Stimulated activated CD8-positive, alpha-beta memory T cell treated with anti-CD3 and anti-CD28 coated beads, Interleukin-4, amount 100 ng/mL, for 24 hours (primary cell): Measurements from ENCODE around the gene HARS1.
"Not testable (repeated sequence)": the region's sequence is repeated elsewhere in the genome, so short reads cannot be mapped to it uniquely, and the experiment has no call there.

Experiments
- DNase-seq: peaks from one replicate; pipeline ENCODE4 v3.0.0-alpha.2; 2020; ENCODE audit warnings: low read depth

Gene HARS1

DNA sequence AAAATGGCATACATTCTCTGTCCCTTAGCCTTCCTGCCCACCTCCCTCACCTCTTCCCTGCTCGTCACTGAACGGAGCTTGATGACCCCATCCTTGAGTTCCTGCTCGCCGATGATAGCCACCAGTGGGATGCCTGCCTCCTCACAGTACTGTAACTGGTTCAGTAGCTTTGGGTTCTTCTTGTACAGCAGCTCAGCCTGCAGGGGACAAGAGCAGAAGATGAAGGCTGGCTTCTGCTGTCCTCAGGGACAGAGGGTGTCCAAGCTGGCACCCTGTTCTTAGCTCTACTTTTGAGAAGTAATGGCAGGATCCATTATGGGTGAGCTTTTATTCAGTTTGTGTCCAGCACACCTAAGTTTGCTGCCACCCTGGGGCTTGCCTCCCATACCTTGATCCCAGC lies 16.5 kb downstream of the HARS1 start:
- DNase-seq, result no peak

DNA sequence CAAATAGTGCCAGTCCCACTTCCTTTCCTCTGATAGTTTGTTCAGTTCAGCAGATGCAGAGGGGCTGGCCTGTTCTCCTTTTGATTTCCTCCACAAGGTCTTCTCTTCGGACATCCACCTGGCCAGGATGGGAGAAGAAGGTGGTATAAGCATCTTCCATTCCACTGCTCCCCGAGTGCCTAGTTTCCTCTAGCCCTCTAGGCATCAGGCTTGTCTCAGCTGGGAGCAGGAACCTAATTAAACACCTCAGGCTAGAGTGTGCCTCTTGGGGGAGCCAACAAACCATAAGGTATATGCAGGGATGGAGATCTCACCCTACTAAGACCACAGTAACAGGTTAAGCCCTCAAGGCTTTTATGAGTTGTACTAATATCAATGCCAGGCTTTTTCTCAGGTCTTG lies 17.0 kb downstream of the HARS1 start:
- DNase-seq, result no peak

- DNase-seq, result no peak
Observed at GRCh38 chr5:140673187-140673976, 17.8 kb downstream of the HARS1 start, which contains the start of gene DND1. Gene DND1 (minus strand): TSS chr5:140673576. CDS start chr5:140673542, 34 bp downstream.

GRCh38 chr5:140672455-140673186 lies 18.5 kb downstream of the HARS1 start:
- DNase-seq, result no peak

GRCh38 chr5:140671472-140672125 lies 19.6 kb downstream of the HARS1 start:
- no peak for DNase-seq

DNA sequence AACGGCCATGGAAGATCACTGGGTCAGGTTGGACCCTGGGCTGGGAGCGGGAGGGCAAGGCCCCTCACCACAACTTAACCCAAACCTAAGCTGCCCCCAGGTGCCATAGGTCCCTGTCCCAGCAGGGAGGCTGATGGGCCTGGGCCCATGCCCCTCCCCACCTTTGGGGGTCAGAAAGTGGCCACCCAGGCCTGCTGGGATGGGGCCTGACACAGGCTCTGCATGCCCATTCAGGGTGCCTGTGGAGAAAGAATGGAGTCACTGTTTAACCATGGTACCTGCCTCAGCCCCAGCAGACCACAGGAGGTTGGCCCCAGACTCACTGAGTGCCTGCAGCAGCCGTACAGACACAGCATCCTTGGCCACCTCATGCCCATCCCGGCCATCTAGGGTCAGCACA lies 20.1 kb downstream of the HARS1 start:
- DNase-seq, result not testable (repeated sequence)

DNA sequence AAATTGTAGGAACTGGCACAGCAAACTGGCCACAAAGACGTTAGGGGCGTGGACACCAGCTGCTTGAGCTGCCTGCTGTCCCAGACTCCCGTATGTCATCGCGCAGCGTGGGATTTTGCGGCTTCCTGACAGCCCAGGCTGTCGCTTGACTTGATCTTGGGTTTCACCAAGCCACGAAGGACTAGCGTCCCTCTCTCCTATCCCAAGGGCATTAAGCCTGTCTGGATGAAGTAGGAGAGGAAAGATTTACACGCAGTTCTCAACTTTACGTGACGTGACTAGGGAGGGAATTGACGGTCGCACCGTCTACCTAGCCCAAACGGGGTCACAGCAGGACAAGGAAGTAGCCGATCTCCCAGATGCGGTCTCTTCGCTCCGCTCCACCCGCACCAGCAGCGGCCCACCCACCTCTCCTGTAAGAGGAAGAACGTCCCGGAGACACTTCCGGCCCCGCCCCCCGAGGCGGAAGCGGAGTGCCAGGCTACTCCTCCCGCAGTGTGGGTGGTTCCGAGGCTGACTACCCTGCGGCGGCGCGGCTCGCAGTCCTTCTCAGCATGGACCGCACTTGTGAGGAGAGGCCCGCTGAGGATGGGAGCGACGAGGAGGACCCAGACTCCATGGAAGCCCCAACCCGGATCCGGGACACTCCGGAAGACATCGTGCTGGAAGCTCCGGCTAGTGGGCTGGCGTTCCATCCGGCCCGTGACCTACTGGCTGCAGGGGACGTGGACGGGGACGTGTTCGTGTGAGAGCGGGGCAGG lies 26.6 kb downstream of the HARS1 start, which contains the start of gene WDR55:
WDR55 (plus strand) TSS at position 546 of the 761 bp plus-strand sequence; CDS start at position 555, 9 bp downstream.
- peak; percentile 96 for DNase-seq

DNA sequence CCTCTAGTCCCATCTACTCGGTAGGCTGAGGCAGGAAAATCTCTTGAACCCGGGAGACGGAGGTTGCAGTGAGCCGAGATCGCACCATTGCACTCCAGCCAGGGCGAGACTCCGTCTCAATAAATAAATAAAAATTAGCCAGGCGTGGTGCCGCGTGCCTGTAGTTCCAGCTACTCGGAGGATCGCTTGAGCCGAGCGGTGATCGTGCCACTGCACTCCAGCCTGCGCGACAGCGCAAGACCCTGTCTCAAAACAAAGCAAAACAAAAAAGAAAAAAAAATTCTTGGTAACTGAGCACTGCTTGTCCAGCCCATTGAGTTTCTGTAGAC lies 27.2 kb downstream of the HARS1 start:
- DNase-seq, result no peak

DNA sequence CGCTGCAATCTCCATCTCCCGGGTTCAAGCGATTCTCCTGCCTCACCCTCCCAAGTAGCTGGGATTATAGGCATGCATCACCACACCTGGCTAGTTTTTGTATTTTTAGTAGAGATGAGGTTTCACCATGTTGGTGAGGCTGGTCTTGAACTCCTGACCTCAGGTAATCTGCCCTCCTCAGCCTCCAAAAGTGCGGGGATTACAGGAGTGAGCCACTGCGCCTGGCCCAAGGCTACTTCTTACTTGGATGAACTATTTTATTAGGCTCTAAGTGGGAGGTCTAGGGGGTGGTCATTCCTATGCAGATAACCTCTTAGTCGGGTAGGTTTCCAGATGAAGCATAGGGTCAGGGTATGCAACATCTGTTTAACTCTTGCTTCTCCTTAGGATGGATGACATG lies 30.8 kb downstream of the HARS1 start:
- not testable (repeated sequence) for DNase-seq

GRCh38 chr5:140658870-140659269 lies 32.3 kb downstream of the HARS1 start:
- no peak for DNase-seq

GRCh38 chr5:140647042-140647419 lies 44.1 kb downstream of the HARS1 start:
- no peak for DNase-seq

DNA sequence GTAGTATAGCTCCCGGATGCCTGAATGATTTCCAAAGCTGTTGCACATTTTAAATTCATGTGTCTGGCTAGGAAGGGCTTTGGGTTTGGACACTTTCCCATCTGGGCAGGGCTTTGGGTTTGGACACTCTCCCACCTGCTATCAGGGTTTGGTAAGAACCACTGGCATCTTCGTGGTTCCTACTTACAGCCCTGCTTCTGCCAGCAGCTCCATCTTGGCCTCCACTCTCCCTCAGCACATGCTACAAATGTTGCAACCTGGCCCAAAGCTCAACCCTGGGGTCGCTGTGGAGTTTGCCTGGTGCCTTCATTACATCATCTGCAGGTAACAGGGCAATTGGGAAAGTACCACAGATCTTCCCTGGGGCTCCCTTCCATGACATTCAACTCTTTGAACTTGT lies 48.5 kb downstream of the HARS1 start:
- DNase-seq, result no peak

GRCh38 chr5:140641716-140642115 lies 49.5 kb downstream of the HARS1 start:
- no peak for DNase-seq

DNA sequence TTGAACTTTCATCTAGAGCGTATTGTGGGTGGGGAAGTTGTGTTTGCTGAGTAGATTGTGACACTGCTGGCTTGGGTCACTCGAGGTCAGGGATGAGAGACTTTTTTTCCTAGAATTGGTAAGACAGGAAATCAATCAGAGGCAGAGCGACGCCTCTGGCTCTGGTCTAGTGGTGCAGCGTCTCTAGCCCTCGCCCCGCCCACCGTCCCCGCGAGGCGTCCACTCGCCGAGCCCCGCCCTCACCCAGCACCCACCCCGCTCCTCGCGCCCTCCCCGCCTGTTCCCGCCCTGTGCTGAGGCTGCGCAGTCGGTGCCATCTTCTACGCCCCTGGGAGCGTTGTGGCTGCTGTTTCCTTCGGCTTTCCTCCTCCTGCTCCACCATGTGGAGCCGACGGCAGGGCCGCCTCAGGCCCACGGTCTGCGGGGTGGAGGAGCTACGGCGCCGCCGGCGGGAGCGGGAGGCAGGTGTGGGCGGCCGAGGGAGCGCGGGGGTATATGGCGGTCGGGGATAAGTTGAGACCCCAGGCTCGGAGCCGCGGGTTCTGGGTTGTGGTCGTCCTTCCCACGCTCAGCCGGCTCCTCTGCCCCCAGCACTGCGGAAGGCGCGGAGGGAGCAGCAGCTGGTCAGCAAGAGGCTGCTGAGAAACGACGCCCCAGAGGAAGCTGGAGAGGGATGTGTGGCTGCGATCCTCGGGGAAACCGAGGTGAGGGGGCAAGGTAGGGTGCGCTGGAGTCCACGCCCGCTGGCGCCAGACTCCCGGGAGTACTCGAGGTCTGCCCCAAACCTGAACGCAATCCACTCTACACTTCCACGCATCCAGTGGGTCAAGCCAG lies 51.8 kb downstream of the HARS1 start, which contains the start of gene TMCO6:
TMCO6 (plus strand) TSS at position 304 of the 834 bp plus-strand sequence; CDS start at position 381, 77 bp downstream.
- DNase-seq, result peak; percentile 97

- DNase-seq, result not testable (repeated sequence)
Observed at GRCh38 chr5:140638898-140639147, 52.3 kb downstream of the HARS1 start.

GRCh38 chr5:140637371-140638100 lies 53.6 kb downstream of the HARS1 start:
- DNase-seq, result no peak

DNA sequence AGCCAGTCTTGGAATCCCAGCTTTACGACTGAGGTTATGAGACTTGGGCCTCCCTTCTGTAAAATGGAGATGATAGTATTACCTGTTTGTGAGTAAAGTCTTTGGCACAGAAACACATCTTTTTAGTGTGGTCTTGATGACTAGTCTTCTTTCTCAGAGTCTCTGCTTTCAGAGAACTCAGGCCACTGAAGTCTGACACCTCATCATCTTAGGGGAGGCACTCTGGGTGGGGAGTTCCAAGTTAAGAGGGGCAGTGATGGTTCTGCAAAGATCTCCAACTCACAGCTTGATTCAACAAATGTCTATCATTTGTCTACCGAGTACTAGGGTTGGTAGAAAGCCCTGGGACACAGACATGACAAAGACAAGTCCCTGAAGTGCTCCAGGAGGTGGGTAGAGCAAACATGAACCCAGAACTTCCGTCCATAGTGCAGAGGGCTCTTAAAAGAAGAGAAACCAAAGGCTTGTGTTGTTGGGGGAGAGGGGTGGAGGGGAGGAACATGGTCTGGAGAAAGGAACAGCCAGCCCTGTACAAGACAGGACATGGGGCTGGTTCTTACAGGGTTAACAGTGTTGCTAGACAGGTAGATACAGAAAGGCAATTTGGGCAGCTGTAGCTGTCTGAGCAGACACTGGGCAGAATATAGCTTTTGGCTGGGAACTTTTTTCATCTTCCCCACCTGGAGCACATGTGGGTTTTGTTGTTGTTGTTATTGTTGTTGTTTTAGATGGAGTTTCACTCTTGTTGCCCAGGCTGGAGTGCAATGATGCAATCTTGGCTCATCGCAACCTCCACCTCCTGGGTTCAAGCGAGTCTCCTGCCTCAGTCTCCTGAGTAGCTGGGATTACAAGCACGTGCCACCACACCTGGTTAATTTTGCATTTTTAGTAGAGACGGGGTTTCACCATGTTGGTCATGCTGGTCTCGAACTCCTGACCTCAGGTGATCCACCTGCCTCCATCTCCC lies 55.6 kb downstream of the HARS1 start:
- DNase-seq, result no peak

DNA sequence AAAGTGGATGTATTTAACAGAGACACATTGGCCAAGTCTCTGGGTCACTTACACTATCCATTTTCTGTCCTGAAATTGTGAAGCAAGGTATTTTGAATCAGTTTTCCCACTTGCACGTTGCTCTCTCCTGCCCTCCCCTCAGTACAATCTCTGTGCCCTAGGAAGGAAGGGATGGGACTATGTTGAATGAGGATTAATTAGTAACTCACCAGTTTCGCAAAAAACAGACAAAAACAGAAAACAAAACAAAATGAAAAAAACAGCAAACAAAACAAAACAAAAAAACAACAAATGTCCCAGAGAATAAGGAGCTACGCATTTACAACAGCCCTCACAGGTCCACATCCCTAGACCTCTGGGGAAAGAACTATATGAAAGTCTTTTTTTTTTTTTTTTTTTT lies 57.1 kb downstream of the HARS1 start:
- no peak for DNase-seq

GRCh38 chr5:140633501-140633900 lies 57.7 kb downstream of the HARS1 start:
- DNase-seq, result no peak
